CD4-positive, alpha-beta T cell treated with Interleukin-15 for 1 hour (primary cell): ENCODE data around the gene CPXM2.

Experiments
- DNase-seq: peaks from one replicate; pipeline ENCODE4 v3.0.0-alpha.2; 2020

The CPXM2 gene

DNA sequence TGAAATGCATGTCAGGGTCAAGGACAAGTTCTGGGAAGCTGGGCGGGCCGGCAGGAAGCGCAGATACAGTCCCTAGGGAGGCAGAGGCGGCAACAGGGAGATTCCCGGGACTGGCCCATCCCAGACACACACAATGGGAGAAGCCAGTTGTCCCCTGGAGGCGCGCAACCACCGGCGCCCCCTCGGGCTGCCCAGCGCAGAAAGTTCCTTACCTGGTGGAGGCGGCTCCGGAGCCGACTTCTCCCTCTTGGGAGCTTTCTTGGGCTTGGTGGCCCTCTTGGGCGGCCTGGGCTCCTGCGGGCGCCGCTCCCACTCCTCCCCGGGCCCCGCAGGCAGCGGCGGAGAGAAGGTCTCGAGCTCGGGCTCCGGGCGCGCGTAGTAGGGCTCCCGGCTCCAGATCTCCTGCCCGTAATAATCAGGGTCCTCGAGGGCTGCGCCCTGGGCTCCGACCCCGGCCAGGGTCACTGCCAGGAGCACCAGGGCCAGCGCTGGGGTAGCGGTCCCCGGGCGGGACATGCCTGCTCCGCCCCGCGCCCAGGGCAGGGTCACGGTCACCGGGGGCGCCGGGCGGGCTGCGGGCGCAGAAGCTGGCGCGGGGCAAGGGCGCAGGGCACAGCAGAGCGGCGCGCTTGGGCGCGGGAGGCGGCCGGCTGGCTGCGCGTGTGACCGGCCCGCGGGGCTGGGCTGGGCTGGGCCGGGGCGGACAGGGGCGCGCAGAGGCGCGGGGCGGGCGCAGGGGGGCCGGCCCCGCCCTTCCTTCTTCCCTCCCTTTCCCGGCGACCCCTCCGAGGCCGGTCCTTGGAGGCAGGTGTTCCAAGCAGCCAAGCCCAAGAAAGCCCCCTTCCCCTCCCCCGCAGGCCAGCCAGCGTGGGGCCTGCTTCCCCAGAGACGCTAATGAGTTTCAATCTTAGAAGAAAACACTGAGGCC lies at the start of gene CPXM2:
TSS of gene CPXM2 (minus strand) at position 664 of the 928 bp plus-strand sequence. CDS start at position 516, 148 bp downstream.
- no peak for DNase-seq

DNA sequence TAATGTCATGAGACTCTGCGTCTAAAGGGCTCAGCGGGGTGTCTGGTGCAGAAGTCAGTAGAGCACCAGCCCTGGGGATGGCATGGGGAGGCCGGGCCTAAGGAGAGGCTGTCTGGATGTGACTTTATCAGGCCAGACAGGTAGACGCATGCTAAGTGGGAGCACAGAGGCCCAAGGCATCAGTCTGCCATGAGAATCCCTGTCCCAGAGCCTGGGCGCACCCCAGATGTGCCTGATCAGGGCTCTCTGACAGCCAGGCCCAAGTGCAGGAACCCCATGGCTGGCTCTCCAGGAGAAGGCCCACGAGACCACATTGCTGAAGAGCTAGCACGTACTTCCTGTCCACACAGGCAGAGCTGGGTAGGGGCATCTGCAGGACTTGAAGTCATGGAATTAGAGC lies 48.0 kb upstream of the CPXM2 start:
- DNase-seq: no peak

DNA sequence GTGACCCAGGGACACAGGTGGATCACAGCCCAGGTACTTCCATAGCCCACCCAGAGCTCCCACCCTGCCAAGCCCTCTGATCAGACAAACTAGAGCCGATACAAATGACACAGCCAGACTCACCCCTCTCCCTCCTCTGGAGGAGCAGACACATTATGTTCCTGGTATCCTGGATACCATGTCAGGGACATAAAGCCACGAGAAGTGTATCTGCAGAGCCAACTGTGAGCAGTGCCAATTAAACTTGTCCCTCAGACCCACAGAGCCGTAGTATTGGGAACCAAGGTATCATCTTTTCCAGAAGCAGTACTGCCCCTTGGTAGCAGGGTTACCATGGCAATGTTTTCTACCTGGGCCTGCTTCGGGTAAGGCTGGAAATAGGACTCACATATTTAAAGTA lies 47.3 kb upstream of the CPXM2 start:
- DNase-seq: no peak

DNA sequence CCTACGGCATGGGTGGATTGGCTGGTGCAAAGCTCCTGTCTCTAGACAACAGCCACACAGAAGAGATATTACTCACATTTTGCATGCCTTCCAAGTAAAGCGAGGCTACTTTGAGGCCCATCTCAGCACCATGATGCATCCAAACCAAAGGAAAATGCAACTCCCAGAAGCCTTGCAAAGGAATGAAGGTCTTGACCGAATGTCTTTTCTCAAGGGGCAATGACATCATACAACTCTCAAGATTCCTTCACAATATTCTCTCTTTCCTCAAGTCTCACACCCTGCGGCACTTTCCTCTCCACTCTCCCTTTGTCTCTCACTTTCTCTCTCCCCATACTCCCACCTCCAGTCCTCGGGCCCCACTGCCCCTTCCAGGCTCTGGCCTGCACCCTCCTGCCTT lies 44.8 kb upstream of the CPXM2 start:
- no peak for DNase-seq

DNA sequence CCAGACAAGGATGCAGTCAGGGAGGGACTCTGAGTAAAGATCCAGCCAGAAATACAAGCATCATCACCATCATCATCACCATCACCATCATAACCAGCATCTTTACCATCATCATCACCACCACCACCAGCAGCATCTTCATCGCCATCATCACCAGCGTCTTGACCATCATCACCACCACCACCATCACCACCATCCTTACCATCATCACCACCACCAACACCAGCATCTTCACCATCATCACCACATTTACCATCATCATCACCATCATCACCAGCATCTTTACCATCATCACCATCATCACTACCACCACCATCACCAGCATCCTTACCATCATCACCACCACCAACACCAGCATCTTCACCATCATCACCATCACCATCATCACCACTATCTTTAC lies 44.1 kb upstream of the CPXM2 start:
- DNase-seq: no peak

DNA sequence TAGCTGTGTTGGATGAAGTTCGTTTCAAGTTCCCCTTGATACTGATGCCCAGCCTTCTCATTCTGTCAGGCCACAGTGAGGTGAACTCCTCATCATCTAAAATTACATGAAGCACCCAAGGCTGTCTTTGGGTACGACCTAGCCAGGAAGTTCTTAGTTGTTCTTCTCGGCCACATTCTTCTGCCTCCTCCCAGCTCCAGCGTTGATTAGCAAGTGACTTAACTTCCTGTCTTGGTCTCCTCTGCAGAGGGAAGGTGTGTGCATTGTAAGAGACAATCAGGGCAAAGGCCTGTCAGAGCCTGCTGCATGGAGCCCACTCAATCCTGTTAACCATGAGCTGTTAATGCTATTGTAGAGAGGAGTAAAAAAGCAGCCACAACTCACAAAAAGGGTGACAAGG lies 43.2 kb upstream of the CPXM2 start:
- DNase-seq: no peak

DNA sequence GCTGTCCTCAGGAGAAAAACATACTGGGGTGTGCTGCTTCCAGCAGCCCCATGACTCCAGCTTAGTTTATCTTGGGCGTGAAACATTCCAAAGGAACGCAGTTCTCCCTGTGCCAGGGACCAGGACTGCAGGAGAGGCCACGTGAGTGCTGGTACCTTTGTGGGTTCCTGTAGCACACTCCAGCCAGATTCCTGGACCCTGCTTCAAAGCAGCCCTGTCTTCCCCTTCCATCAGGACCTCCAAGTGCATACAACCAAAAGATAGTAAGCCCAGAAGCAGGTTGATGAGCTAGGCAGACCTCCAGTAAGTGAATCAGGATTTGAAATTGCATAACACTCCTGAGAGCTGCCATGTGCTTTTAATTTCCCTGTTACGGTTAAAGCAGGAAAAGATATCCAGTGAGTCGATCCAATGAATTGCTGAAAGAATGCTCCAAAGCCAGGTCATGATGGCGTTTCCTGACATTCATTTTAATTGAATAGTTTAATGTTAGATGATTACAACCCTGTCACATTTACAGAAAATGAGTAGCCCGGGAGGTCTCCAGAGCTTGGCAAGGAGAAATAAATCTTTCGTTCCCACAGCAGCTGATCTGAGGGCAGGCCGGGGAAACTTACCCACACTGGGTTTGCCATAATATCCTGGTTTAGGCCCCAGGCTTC lies 38.9 kb upstream of the CPXM2 start:
- DNase-seq: no peak

DNA sequence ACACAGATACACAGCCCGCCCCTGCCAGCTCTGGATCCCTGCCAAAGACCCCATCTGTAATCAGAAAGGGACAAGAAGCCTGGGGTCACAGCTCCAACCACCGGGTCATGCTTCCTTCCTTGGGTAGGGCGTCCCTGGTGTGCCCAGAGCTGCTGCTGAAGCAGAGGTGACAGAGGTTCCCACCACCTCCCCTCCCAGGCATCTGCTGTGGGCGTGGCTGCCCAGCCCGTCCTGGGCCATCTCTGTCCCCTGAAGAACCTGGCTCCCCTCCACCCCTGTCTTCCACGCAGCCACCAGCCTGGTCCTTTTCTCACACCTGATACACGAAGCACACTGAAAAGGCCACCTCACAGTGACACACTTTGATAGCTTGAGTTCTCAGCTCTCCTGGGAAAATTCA lies 38.2 kb upstream of the CPXM2 start:
- DNase-seq: no peak

DNA sequence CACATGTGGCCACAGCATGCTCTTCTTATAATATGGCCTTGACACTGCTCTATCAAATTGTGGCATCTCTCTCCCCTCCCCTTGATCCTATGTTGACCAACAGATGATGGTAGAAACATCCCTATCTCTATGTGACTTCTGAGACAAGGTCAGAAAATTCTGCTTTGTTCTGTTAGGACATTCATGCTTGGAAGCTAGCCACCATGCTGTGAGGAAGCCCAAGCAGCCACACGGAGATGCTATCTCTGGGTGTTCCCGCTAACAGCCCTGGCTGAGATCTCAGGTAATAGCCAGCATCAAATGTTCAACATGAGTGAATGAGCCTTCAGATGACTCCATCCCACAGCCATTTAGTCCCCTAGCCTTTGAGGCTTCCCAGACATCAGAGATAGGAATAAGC lies 36.8 kb upstream of the CPXM2 start:
- no peak for DNase-seq

DNA sequence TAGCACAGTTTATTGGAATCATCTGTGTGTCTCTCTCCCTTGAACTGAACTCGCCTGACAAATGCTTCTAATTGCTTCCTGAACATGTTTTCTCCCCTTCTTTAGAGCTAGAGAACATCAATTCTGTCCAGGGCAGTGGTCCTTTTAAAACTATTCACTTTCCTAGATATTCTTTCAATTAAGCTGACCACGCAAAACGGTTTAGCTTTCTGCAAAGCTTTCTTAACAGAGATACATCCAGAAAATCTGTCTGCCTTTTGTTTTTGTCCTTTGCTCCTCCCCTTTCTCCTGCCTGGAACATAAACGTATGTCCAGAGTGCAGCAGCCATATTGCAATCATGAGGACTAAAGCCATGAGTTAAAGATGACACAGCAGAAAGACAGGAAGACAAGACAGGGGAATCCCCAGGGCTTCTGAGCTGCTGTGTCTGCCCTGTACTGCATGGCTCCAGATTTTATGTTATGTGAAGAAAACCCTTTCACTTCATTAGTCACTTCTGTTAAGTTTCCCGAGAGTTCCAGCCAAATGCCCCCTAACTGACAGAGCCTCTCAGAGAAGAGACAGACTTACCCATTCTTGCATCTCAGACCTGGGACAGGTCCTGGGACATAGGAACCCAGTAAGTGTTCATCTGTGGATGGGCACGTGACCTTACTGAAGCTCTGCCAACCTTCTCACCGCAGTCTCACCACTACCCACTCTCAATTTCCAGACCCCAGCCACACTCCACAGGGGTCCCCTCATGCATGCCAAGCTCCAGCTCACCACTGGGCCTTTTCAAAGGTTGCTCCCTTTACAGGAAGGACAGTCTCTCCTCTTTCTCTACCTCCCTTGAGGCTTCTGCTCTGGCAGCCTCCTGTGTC lies 35.0 kb upstream of the CPXM2 start:
- no peak for DNase-seq

DNA sequence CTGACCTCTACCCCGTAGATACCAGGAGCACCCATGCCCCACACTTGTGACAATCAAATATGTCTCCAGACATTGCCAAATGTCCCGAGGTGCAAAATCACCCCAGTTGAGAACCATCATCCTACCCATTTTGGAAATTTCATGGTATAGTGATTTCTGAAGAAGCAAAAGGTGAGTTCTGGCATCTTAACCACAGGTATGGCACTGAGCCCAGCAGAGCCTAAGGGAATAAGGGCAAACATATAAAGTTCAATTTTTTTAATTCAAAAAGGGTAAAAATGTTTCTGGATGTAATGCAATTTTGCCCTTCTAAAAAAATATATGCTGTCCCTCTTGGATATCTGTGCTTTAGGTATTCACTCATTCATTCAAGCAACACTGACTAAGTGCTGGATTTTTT lies 30.5 kb upstream of the CPXM2 start:
- DNase-seq: no peak

DNA sequence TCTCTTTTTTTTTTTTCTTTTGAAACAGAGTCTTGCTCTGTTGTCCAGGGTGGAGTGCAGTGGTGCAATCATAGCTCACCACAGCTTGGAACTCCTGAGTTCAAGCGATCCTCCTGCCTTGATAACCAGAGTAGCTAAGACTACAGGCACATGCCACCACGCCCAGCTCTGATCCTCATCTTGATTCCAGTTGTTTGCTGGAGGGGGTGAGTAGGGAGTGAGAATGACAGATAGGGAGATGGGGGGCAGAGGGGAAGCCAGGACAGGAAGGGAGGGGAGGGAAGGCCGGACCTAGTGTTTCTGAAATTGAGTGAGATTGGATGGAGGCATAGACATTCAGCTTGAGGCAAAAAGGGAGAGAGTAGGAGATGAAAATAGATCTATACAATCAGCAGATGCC lies 25.2 kb upstream of the CPXM2 start:
- DNase-seq: no peak

DNA sequence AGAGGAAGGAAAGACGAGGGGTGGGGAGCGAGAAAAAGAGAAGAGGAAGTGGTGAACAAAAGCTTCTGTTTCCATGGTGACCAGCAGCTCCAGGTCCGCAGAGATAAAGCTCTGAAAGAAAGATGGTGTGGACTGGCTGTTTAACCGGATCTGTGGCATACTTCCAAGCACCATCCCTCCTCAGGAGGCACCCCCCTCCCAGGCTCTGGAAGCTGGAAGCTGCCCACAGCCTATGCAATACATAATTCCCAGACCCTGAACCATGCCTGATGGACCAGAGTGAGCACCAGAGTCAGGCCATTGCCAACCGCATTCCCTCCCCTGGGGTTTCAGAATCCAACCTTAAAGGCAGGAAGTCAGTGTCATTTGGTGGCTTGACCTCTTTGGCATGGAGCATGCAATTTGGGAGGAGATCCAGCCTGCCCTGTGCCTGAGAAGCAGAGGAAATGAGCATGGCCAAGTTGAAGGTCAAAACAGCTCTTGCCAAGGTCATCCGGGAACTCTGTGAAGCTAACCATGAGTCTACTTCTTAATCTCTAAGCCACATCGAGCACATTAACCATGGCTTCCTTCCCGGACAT lies 22.2 kb upstream of the CPXM2 start:
- DNase-seq: no peak

DNA sequence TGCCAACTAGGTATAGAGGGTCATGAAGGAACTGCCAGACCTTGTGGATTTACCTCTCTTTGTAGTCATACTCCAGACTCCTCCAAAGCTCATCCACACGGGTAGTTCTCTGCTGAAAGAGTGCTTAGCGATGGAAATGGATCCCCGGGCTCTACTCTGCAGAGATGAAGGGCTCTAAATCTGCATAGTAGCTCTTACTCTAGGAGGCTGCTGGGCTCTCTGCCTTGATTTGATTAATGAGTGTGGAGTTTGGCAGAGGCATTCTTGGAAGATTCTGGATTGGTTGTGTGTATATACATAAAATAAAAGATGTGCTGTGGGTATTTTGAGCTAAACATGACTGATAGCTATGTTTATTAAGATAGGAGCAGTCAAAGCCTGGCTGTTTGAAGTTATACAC lies 21.3 kb upstream of the CPXM2 start:
- DNase-seq: no peak

DNA sequence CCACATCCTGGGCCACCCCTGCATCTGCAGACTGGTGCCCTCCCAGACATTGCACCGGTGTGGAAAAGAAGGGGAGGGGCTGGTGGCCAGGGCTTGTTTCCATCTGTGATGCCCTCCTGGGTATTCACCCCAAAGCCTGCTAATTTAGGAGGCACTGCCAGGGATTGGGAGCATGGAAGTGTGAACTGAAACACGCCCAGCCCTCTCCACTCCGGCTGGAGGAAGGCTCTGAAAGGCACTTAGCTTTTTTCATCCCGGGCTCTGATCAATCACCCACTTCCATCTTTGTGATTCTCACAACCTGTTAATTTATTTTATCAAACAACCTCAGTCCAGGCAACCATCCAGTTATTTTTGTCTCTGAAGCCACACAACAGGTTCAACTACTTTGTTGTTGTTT lies 20.9 kb upstream of the CPXM2 start:
- no peak for DNase-seq

DNA sequence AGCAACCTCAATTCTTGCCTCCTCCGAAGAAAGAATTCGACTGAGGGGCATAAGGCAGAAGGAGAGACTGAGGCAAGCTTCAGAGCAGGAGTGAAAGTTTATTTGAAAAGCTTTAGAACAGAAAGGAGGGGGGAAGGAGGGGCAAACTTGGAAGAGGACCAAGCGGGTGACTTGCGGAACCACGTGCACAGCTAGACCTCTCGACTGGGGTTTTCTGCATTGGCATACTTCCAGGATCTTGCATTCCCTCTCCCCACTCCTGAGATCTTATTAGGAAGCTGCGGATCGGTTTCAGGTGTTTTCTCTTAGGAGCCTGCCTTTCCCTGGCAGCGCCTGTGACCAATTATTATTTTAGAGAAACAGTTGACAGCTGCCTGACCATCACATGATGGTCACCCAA lies 20.3 kb upstream of the CPXM2 start:
- DNase-seq: no peak

DNA sequence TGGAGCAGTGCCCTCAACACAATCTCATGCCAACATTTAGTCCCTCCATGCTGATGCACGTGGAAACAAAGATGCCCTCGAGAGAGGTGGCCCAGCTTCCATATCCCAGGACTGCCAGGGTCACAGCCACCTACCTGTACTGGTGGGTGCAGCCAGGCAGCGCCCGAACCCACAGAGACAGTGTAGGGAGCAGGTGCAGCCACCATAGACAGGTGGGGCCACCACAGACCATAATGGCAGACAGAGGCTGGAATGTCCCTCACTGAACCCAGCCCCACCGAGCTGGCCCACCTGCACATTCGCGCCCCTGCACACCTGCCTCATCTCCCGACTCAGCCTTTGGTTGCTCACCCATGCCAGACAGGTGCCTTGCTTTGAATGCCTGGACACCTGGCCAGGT lies 18.3 kb upstream of the CPXM2 start:
- no peak for DNase-seq

DNA sequence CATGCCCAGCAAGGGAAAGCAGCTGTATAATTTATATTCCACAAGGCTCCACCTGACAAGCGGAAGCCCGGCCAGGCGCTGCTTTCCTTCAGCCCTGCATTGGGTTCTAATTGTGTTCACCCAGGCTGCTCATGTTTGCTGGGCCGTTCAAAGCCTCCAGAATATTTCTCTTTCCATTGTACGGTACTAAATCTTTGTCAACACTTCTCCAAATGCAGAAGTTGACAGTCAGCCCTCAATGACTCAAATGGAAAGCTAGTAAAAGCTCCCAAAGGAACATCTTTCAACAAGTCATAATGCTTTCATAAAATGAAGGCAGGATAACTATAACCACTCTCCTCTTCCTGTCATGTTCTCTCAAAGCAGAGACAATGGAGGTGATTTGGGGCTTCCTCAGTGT lies 17.8 kb upstream of the CPXM2 start:
- no peak for DNase-seq

DNA sequence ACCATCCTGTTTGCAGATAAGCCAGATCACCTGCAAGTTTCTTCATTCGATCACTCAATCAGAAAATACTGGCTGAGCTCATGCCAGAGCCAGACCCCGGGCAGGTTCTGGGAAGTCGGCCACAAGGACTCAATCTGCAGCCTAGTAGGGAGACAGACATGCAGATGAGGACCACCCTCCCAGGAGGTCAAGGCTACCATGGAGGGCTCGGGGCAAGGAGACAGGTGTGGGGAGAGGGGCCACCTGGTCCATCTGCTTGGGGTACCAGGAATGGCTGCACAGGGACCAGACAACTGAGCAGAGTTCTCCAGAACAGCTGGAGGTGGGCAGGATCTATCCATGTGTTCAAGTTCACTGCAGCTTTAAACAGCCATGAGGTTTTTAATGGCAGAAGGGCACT lies 16.8 kb upstream of the CPXM2 start:
- DNase-seq: no peak

DNA sequence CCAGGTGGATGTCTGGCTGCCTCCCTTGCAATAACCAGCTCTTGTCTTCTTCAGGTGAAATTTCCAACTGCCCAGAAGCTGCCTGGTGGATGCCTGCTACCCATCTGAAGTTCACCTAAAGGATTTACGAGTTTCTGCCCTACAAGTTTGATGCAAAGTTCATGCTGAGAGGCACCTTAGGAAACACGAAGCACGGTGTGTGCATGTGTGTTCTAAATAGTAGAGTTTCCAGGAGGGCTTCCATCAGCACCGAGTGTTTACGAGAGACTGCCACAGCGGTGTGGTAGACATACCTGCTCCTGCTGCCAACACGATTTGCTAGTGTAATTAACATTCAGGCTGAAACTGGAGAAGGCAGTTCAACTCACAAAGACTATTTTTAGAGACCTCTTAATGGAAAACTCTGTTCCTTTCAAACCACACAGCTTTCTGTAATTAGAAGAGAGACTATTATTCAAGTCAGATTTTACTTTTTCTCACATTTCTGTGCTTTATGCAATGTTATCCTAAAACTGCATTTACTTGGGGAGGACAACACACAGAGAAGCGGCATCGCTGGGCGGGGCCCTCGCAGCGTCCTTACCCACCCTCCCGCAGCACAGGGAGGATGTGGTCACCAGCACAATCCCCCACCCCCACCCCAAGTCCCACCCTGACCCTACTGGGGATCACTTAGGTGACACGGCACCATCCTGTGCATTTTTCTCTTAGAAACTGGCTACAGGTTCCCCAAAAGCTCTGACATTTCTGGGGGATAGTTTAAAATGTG lies 15.5 kb upstream of the CPXM2 start:
- no peak for DNase-seq

DNA sequence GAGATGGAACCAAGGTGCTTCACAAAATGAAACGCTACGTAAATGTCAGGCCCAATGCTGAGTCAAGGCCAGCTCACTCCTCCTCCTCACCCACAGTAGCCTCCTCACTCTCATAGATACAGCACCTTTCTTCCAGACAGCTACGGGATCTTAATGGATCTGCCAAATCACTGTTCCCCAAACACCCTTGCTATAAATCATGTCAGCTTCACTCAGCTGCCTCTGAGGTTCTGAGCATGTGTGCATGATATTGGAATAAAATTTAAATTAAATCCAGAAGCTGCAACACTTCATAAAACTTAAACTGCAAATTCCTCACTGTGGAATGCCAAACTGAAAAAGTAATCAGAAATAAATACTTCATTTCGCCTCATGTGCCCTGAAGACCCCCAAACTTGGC lies 14.7 kb upstream of the CPXM2 start:
- no peak for DNase-seq

DNA sequence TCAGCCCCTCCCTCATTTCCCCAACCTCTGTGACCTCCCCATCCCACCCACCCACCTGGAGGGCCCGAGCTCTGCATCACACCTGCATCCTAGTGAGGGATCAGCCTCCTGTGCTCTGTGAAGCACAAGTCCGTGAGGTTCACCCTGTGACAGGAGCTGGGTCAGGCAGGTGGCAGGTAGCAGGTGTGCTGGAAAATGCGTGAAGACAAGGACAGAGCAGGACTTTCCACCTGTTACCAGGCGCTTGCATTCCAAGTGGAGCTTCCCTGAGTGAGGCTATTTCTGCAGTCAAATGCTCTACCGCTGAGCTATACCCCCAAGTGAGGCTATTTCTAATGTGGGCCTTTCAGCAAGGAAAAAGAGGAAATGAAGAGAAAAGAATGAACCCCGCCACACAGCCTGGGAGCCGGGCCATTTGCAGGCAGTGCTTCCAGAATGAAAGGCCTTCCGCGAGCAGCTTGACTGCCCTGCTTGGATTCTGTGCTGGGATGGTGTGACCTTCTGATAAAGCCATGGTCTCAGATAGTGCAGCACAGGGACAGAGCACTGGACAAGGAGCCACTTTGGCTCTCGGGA lies 13.3 kb upstream of the CPXM2 start:
- no peak for DNase-seq
